HepG2 (cell line): ENCODE data around the gene TPTE2. TPM values are rescaled to one million over a fixed set of nuclear protein-coding genes. Genes with fewer than 3 reads are reported as not detected.

Experiments
- BRD4 ChIP-seq: sonication (generic); formaldehyde crosslinking; IDR thresholded peaks from 2 replicates; pipeline ENCODE4 v1.4.0; 2020; ENCODE audit warnings: missing genetic modification reagents
- CBX1 ChIP-seq: IDR thresholded peaks from one replicate; pipeline ENCODE4 v1.6.1; 2016; ENCODE audit warnings: antibody characterized with exemption, low read depth
- CSRNP1 ChIP-seq: sonication (generic); formaldehyde crosslinking; IDR thresholded peaks from 2 replicates; pipeline ENCODE4 v1.8.1; 2023; ENCODE audit warnings: mild to moderate bottlenecking, missing genetic modification reagents
- DDIT3 ChIP-seq: sonication (generic); formaldehyde crosslinking; IDR thresholded peaks from 2 replicates; pipeline ENCODE4 v1.4.0; 2020; ENCODE audit warnings: mild to moderate bottlenecking, missing genetic modification reagents
- FOXA3 ChIP-seq: IDR thresholded peaks from 2 replicates; pipeline ENCODE4 v1.6.1; 2016; ENCODE audit warnings: missing genetic modification reagents, missing compliant biosample characterization
- GTF2F1 ChIP-seq: fragments of 150-350 bp; IDR thresholded peaks from 2 replicates; pipeline ENCODE4 v1.6.1; 2014; ENCODE audit warnings: low read length
- HMG20B ChIP-seq: conservative IDR thresholded peaks from 2 replicates; pipeline ENCODE4 v1.6.1; 2016; ENCODE audit warnings: missing genetic modification reagents, missing compliant biosample characterization
- HOXA9 ChIP-seq: sonication (generic); formaldehyde crosslinking; IDR thresholded peaks from 2 replicates; pipeline ENCODE4 v1.8.1; 2022; ENCODE audit warnings: missing genetic modification reagents, mild to moderate bottlenecking, moderate library complexity, borderline replicate concordance
- KDM2A ChIP-seq: sonication (generic); formaldehyde crosslinking; IDR thresholded peaks from 2 replicates; pipeline ENCODE4 v1.4.0; 2020; ENCODE audit warnings: low read depth, missing genetic modification reagents, borderline replicate concordance
- MTF1 ChIP-seq: sonication (generic); formaldehyde crosslinking; IDR thresholded peaks from 2 replicates; pipeline ENCODE4 v1.5.0; 2020; ENCODE audit warnings: missing genetic modification reagents
- NR2F1 ChIP-seq, 2 experiments: fragments of 450-650 bp in 1 of 2; formaldehyde crosslinking in 1 of 2; IDR thresholded peaks; 2 replicates each; pipeline versions ENCODE4 v1.5.0 to v1.6.1; 2016 to 2020; ENCODE audit warnings: mild to moderate bottlenecking in 1 of 2, missing compliant biosample characterization in 1 of 2, missing genetic modification reagents in 1 of 2, moderate library complexity in 1 of 2
- PHB2 ChIP-seq: fragments of 450-650 bp; IDR thresholded peaks from 2 replicates; pipeline ENCODE4 v1.6.1; 2018; ENCODE audit not compliant: partially characterized antibody
- RFX3 ChIP-seq: IDR thresholded peaks from 2 replicates; pipeline ENCODE4 v1.6.1; 2016; ENCODE audit warnings: missing biosample characterization, missing genetic modification reagents
- SNRNP70 ChIP-seq: fragments of 200-400 bp; formaldehyde crosslinking; IDR thresholded peaks from 2 replicates; pipeline ENCODE4 v1.6.1; 2017; ENCODE audit warnings: mild to moderate bottlenecking, low read depth, low read length, moderate library complexity
- TBX3 ChIP-seq: fragments of 450-650 bp; IDR thresholded peaks from 2 replicates; pipeline ENCODE4 v1.6.1; 2017; ENCODE audit warnings: antibody characterized with exemption, mild to moderate bottlenecking, inconsistent platforms, borderline replicate concordance
- ZKSCAN8 ChIP-seq: IDR thresholded peaks from 2 replicates; pipeline ENCODE4 v1.6.1; 2016; ENCODE audit warnings: borderline replicate concordance, missing genetic modification reagents, missing compliant biosample characterization
- ZNF280D ChIP-seq: sonication (generic); formaldehyde crosslinking; IDR thresholded peaks from 2 replicates; pipeline ENCODE4 v1.5.1; 2020; ENCODE audit warnings: mild to moderate bottlenecking, missing genetic modification reagents
- ZNF281 ChIP-seq: sonication (generic); formaldehyde crosslinking; IDR thresholded peaks from 2 replicates; pipeline ENCODE4 v1.4.0; 2020; ENCODE audit warnings: missing genetic modification reagents, borderline replicate concordance
- ZNF350 ChIP-seq: sonication (generic); formaldehyde crosslinking; IDR thresholded peaks from 2 replicates; pipeline ENCODE4 v1.4.0; 2020; ENCODE audit warnings: mild to moderate bottlenecking, low read depth, missing genetic modification reagents, borderline replicate concordance
- ZNF614 ChIP-seq: IDR thresholded peaks from 2 replicates; pipeline ENCODE4 v1.6.1; 2018; ENCODE audit warnings: missing biosample characterization, missing genetic modification reagents, inconsistent platforms, borderline replicate concordance
- ZNF710 ChIP-seq: sonication (generic); formaldehyde crosslinking; IDR thresholded peaks from 2 replicates; pipeline ENCODE4 v1.5.0; 2020; ENCODE audit warnings: mild to moderate bottlenecking, missing genetic modification reagents, borderline replicate concordance
- polyA plus RNA-seq, 8 experiments: library from polyadenylated mRNA; depleted of rRNA in 3 of 8; stranded (reverse) in 7 of 8; unstranded in 1 of 8; fragments of >200 nt; fragmentation: Illumina TruSeq in 4 of 8; extraction: Trizol in 4 of 8; gene quantifications; 2 replicates each; pipeline versions ENCODE4 v1.2.1 to v1.2.3, GENCODE V29; 2011 to 2016; ENCODE audit warnings: low read depth in 4 of 8, missing spikeins in 1 of 8, mixed read lengths in 1 of 8; ENCODE audit not compliant: insufficient read depth in 1 of 8
- total RNA-seq, 5 experiments: library from RNA; depleted of rRNA; stranded (reverse); fragments of >200 nt; fragmentation: Illumina TruSeq; extraction: Trizol; gene quantifications; 2 replicates each; pipeline ENCODE4 v1.2.3, GENCODE V29; 2016; ENCODE audit warnings: low read depth in 1 of 5

The TPTE2 gene
- total and polyA plus RNA-seq, 2 of the 13 experiments (the other 11 are each of a cell fraction or from before 2014, with no cell fraction given) = 0.07 TPM; not detected in 1

GRCh38 chr13:19604306-19604705 is 43.0 kb upstream of the TPTE2 start (continued):
- TF ChIP-seq CSRNP1 (CRISPR knock-in tag) (no peak), ZNF614 (0 out of 2 replicates have a peak, but pooled peaks have one; percentile 25), DDIT3 (CRISPR knock-in tag) (no peak), SNRNP70 (no peak), TBX3 (peak; percentile 30; the same call in 1 of the 2 replicates), KDM2A (CRISPR knock-in tag) (no peak), GTF2F1 (no peak), PHB2 (no peak), CBX1 (peak; percentile 28), RFX3 (CRISPR knock-in tag) (no peak), ZNF710 (CRISPR knock-in tag) (no peak), FOXA3 (CRISPR knock-in tag) (peak; percentile 73), HOXA9 (CRISPR knock-in tag) (no peak), ZNF281 (CRISPR knock-in tag) (no peak), MTF1 (CRISPR knock-in tag) (no peak), BRD4 (CRISPR knock-in tag) (no peak), ZKSCAN8 (CRISPR knock-in tag) (no peak), HMG20B (peak; percentile 52; the same call in 1 of the 2 replicates), NR2F1 (CRISPR knock-in tag; IDR thresholded peaks at IDR 0.05) (peak; percentile 69 to 90), ZNF350 (CRISPR knock-in tag) (no peak), ZNF280D (CRISPR knock-in tag) (peak; percentile 99)
